GM12865 (cell line): ENCODE measurements around the gene PIP4P1.

Experiments
- DNase-seq: peaks from one replicate; pipeline ENCODE4 v3.0.0; 2010; ENCODE audit warnings: low read depth
- H3K4me3 ChIP-seq: 2 replicates; pipeline ENCODE4 v1.5.1; 2011; ENCODE audit warnings: mild to moderate bottlenecking, low read depth, low read length, control low read depth
- TF ChIP-seq, protein P1 (sequence below): IDR thresholded peaks from 2 replicates; pipeline ENCODE4 v1.5.1; 2011; ENCODE audit warnings: low read length, control low read depth, low read depth, inconsistent platforms; ENCODE audit not compliant: insufficient read depth; ENCODE audit errors: missing control alignments

Gene PIP4P1

DNA sequence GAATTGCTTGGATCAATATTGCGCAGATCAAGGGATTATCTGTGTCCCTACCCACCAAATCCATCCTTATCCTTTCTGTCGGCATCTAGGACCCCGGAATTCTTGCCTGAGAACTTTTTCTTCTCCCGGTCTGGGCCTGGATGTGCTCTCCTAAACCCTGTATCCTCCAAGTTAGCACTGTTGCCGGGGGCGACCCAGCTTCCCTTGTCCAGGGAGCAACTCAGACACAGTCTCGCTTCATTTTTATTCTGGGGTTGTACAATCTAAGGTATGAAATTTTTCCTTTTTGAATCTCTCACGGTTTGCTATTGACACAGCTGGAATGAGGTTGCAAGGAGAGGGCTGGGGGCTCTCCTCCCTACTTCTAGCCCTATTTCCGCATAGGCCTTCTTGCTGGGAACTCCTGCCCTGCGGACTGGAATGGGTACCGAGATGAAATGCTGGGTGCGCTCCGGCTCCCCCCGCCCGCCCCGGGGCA is 7.6 kb upstream of the PIP4P1 start:
- no peak for DNase-seq
- TF ChIP-seq, protein P1, sequence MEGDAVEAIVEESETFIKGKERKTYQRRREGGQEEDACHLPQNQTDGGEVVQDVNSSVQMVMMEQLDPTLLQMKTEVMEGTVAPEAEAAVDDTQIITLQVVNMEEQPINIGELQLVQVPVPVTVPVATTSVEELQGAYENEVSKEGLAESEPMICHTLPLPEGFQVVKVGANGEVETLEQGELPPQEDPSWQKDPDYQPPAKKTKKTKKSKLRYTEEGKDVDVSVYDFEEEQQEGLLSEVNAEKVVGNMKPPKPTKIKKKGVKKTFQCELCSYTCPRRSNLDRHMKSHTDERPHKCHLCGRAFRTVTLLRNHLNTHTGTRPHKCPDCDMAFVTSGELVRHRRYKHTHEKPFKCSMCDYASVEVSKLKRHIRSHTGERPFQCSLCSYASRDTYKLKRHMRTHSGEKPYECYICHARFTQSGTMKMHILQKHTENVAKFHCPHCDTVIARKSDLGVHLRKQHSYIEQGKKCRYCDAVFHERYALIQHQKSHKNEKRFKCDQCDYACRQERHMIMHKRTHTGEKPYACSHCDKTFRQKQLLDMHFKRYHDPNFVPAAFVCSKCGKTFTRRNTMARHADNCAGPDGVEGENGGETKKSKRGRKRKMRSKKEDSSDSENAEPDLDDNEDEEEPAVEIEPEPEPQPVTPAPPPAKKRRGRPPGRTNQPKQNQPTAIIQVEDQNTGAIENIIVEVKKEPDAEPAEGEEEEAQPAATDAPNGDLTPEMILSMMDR = no peak
- H3K4me3 ChIP-seq = peak overlapping the region; percentile 84

DNA sequence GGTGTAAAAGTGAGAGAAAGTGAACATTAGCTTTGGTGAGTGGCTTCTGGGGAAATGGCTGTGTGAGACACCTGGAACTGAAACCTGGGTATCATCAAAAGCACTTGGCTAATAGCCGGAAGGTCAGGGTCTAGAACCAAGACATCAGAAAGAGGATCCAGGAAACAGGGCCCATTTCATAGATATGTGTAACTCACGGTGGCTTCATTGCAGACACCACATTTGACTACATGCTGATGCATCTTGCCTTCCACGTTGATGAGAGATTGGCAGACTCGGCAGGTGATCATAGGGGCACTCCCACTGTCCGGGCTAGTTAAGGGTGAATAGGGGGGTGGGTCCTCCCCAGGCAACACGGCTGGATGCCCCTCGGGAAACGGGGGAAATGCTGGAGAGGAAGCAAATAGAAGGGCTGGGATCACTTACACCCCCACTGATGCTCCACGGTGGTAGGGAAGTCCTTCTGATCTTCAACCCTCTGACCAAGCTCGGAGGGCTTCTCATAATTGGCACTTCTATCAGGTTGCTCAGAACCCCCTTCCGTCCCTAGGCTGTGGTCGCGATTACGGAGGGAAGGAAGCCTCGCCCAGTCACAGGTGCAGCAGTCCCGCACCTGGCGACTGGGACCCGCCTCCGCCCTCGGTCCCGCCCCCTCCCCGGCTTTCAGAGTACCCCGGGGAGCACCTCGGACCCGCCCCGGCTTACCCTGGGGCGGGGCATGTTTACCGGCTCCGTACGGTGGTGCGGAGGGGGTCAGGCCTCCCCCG is 593 bp downstream of the PIP4P1 start:
- DNase-seq = peak; percentile 73
- TF ChIP-seq, protein P1 = no peak

DNA sequence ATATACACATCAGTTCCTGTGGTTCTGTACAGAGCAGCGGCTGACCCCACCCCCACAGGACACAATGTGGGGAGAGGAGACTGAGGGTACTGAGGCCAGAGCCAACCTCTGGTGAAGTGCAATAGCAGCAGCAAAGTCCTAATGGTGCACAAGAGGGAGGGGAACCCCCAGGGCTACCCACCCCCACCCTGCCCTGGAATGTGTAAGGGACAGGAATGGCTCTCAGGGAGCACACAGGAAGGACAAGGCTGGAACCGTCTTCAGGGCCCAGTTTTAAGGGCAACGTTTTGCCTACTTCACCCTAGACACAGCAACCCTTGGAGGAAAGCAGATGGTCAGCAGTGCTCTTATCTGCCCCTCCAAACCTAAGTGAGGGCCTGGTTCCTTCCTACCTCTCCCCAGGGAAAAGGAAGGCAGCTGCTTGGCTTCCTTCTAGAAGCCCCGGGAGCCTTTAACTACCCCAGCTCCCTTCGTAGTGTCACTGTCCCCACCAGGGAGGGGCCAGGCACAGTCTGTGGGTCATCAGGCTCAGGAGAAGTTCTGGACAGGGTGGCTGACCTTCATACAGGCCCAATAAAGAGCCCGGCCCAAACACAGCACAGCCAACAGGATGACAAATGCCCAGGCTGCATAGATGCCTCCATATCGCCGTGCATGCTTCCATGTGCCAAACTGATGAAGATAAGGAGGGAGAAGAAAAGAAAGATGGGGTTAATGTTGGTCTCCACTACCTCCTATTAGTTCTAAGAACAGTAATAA is 3.0 kb downstream of the PIP4P1 start:
- TF ChIP-seq, protein P1 = no peak
- H3K4me3 ChIP-seq = no peak overlapping the region
- DNase-seq = no peak

More for the DNA sequence above, 593 bp downstream of the PIP4P1 start:
- peak overlapping the region; percentile 96 for H3K4me3 ChIP-seq

DNA sequence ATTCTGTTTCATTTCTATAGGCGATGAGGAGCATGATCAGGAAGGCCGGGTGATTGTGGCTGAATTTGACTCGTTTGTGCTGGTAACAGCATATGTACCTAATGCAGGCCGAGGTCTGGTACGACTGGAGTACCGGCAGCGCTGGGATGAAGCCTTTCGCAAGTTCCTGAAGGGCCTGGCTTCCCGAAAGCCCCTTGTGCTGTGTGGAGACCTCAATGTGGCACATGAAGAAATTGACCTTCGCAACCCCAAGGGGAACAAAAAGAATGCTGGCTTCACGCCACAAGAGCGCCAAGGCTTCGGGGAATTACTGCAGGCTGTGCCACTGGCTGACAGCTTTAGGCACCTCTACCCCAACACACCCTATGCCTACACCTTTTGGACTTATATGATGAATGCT is 4.3 kb downstream of the PIP4P1 start:
- TF ChIP-seq, protein P1 = no peak
- DNase-seq = no peak
- no peak overlapping the region for H3K4me3 ChIP-seq

DNA sequence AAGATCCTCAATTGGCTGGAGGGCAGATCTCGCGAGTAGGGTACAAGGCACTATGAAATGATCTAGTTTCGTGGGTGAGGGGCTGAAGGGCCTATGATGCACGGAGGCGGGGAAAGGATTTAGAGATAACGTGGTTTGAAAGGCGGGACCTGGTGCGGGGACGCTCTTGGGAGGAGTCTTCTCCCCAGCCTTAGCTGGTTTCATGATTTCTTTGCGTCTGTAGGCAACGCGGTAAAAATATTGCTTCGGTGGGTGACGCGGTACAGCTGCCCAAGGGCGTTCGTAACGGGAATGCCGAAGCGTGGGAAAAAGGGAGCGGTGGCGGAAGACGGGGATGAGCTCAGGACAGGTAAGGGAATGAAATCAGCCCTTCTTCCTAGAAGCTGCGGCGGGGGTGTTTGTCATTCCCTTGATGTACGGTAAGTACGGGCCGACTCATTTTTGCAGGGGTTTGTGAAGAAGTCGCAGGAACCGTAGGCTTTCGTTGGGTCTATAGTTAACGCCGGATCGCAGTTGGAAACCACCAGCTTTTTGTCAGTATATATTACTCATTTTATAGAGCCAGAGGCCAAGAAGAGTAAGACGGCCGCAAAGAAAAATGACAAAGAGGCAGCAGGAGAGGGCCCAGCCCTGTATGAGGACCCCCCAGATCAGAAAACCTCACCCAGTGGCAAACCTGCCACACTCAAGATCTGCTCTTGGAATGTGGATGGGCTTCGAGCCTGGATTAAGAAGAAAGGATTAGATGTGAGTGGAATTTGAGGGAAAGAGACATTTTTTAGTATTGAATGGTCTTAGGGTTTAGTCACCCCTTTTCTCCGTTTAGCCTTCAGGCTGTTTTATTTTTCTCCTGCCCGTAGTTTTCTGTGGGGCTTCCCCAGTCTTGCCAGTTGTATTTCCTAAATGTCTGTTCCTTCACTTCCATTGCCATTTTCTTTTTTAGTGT is 5.6 kb downstream of the PIP4P1 start:
- DNase-seq = peak; percentile 89
- peak overlapping the region; percentile 90 for H3K4me3 ChIP-seq

More for the DNA sequence above, 5.6 kb downstream of the PIP4P1 start:
- TF ChIP-seq, protein P1 = no peak
